ENCODE results near the gene PEX14.

GRCh38 chr1:10604966-10605365 lies 130.2 kb downstream of the PEX14 start:
- TF ChIP-seq EGR1 (IDR thresholded peaks at IDR 0.05) (no peak), TCF12 (IDR thresholded peaks at IDR 0.05; ENCODE audit: low read depth) (no peak), FOXM1 (IDR thresholded peaks at IDR 0.05; ENCODE audit: borderline replicate concordance, low read depth) (no peak), RAD21 (IDR thresholded peaks at IDR 0.05; ENCODE audit: low read depth) (no peak), CREB1 (IDR thresholded peaks at IDR 0.05; ENCODE audit: low read depth) (no peak), YY1 (IDR thresholded peaks at IDR 0.05; ENCODE audit: low read depth) (no peak), NFIC (IDR thresholded peaks at IDR 0.05) (no peak)

Measured in Ishikawa (cell line).